ENCODE results near the gene TMEM119.
A peak's percentile ranks its signal among the peaks of the same experiment; 100 is the strongest.
"Not testable (repeated sequence)": the region's sequence is repeated elsewhere in the genome, so short reads cannot be mapped to it uniquely, and the experiment has no call there.

The TMEM119 gene

GRCh38 chr12:108560321-108560721 lies 37.6 kb downstream of the TMEM119 start:
- no peak for DNase-seq (ENCODE audit: low read depth, low spot score)
- peak overlapping the region; percentile 99 for H3K4me3 ChIP-seq (ENCODE audit: low read length)

GRCh38 chr12:108559748-108560147 lies 38.1 kb downstream of the TMEM119 start:
- H3K4me3 ChIP-seq (ENCODE audit: low read length) = peak overlapping the region; percentile 99
- no peak for DNase-seq (ENCODE audit: low read depth, low spot score)

GRCh38 chr12:108559007-108559655 lies 38.8 kb downstream of the TMEM119 start:
- peak overlapping the region; percentile 99 for H3K4me3 ChIP-seq (ENCODE audit: low read length)
- DNase-seq (ENCODE audit: low read depth, low spot score) = no peak

- DNase-seq (ENCODE audit: low read depth, low spot score) = not testable (repeated sequence)
These were observed 42.5 kb downstream of the TMEM119 start for GRCh38 chr12:108555383-108555782.

GRCh38 chr12:108553799-108554198 lies 44.1 kb downstream of the TMEM119 start:
- H3K4me3 ChIP-seq (ENCODE audit: low read length) = no peak overlapping the region
- DNase-seq (ENCODE audit: low read depth, low spot score) = no peak

More at GRCh38 chr12:108555383-108555782, 42.5 kb downstream of the TMEM119 start:
- not testable (repeated sequence) for H3K4me3 ChIP-seq (ENCODE audit: low read length)

- DNase-seq (ENCODE audit: low read depth, low spot score) = no peak
- H3K4me3 ChIP-seq (ENCODE audit: low read length) = no peak overlapping the region
These were observed 46.3 kb downstream of the TMEM119 start for GRCh38 chr12:108551535-108551934.

- no peak overlapping the region for H3K4me3 ChIP-seq (ENCODE audit: low read length)
- DNase-seq (ENCODE audit: low read depth, low spot score) = no peak
These were observed 48.8 kb downstream of the TMEM119 start for GRCh38 chr12:108548954-108549521.

GRCh38 chr12:108547686-108548085 lies 50.2 kb downstream of the TMEM119 start:
- DNase-seq (ENCODE audit: low read depth, low spot score) = no peak
- H3K4me3 ChIP-seq (ENCODE audit: low read length) = no peak overlapping the region

- no peak overlapping the region for H3K4me3 ChIP-seq (ENCODE audit: low read length)
- DNase-seq (ENCODE audit: low read depth, low spot score) = no peak
These were observed 54.2 kb downstream of the TMEM119 start for GRCh38 chr12:108543652-108544051.

- no peak for DNase-seq (ENCODE audit: low read depth, low spot score)
- H3K4me3 ChIP-seq (ENCODE audit: low read length) = no peak overlapping the region
These were observed 55.6 kb downstream of the TMEM119 start for GRCh38 chr12:108542320-108542719.
